Measurements from ENCODE around the gene CLCNKB. TPM values are rescaled to one million over a fixed set of nuclear protein-coding genes. Genes with fewer than 3 reads are reported as not detected.

CLCNKB gene
- total RNA-seq, 1 experiment from 2014 or later, result 0.81 TPM

DNA sequence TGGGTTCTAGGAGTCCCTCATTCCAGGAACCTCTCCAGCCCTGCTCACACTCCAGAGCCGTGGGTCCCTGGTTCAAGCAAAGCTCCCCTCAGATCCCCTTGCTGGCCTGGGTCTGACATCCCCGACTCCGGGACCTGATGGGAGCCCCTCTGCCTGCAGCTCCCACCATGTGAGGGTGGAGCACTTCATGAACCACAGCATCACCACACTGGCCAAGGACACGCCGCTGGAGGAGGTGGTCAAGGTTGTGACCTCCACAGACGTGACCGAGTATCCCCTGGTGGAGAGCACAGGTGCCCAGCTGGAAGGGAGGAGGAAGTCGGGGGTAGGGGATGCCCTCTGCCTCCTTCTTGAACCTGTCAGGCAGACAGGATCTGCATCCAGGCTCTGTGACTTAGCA, 12.0 kb upstream of the CLCNKB start:
- H3K4me2 ChIP-seq (ENCODE audit: low read length), result no peak overlapping the region
- no peaks in the 10 kb centered on the region for H3K27me3 ChIP-seq (ENCODE audit: insufficient read depth, low read length)
- H3K79me2 ChIP-seq (ENCODE audit: insufficient read depth, low read length), result no peaks in the 10 kb centered on the region
- BruUV-seq (replicated peaks), result no TSS peak
- no peak overlapping the region for H2AFZ ChIP-seq (ENCODE audit: low read depth, low read length, poor library complexity, severe bottlenecking)
- TF ChIP-seq RAD21 (IDR thresholded peaks at IDR 0.05; ENCODE audit: low read depth) (no peak), CEBPB (IDR thresholded peaks at IDR 0.05; ENCODE audit: low read depth) (no peak), SRF (IDR thresholded peaks at IDR 0.05; ENCODE audit: low read depth) (no peak), ZFX (IDR thresholded peaks at IDR 0.05) (no peak), ELF1 (IDR thresholded peaks at IDR 0.05; ENCODE audit: borderline replicate concordance, low read depth) (no peak), FOSL1 (IDR thresholded peaks at IDR 0.05; ENCODE audit: low read depth) (no peak), ZNF274 (IDR thresholded peaks at IDR 0.05; ENCODE audit: low read depth, low read length) (no peak), SIN3A (IDR thresholded peaks at IDR 0.05; ENCODE audit: low read depth) (no peak), JUND (IDR thresholded peaks at IDR 0.05) (no peak), CBX3 (IDR thresholded peaks at IDR 0.05; ENCODE audit: low read depth) (no peak), POLR2AphosphoS5 (IDR thresholded peaks at IDR 0.05; ENCODE audit: low read depth, low read length) (no peak), SP1 (IDR thresholded peaks at IDR 0.05; ENCODE audit: low read depth) (no peak), POLR2A (IDR thresholded peaks at IDR 0.05; ENCODE audit: borderline replicate concordance, extremely low read depth, insufficient read depth, insufficient read length) (no peak), TCF7L2 (IDR thresholded peaks at IDR 0.05; ENCODE audit: borderline replicate concordance, extremely low read depth, insufficient read depth, insufficient read length) (no peak), EGR1 (IDR thresholded peaks at IDR 0.05; ENCODE audit: low read depth) (no peak), YY1 (IDR thresholded peaks at IDR 0.05; ENCODE audit: extremely low read depth, insufficient replicate concordance, low read depth, low read length) (no peak)
- TF ChIP-seq, protein P1, sequence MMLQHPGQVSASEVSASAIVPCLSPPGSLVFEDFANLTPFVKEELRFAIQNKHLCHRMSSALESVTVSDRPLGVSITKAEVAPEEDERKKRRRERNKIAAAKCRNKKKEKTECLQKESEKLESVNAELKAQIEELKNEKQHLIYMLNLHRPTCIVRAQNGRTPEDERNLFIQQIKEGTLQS (IDR thresholded peaks at IDR 0.05), result no peak
- TF ChIP-seq, protein P2, sequence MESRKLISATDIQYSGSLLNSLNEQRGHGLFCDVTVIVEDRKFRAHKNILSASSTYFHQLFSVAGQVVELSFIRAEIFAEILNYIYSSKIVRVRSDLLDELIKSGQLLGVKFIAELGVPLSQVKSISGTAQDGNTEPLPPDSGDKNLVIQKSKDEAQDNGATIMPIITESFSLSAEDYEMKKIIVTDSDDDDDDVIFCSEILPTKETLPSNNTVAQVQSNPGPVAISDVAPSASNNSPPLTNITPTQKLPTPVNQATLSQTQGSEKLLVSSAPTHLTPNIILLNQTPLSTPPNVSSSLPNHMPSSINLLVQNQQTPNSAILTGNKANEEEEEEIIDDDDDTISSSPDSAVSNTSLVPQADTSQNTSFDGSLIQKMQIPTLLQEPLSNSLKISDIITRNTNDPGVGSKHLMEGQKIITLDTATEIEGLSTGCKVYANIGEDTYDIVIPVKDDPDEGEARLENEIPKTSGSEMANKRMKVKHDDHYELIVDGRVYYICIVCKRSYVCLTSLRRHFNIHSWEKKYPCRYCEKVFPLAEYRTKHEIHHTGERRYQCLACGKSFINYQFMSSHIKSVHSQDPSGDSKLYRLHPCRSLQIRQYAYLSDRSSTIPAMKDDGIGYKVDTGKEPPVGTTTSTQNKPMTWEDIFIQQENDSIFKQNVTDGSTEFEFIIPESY (IDR thresholded peaks at IDR 0.05; ENCODE audit: extremely low read depth, insufficient replicate concordance, low read length), result no peak
- TF ChIP-seq, protein P3, sequence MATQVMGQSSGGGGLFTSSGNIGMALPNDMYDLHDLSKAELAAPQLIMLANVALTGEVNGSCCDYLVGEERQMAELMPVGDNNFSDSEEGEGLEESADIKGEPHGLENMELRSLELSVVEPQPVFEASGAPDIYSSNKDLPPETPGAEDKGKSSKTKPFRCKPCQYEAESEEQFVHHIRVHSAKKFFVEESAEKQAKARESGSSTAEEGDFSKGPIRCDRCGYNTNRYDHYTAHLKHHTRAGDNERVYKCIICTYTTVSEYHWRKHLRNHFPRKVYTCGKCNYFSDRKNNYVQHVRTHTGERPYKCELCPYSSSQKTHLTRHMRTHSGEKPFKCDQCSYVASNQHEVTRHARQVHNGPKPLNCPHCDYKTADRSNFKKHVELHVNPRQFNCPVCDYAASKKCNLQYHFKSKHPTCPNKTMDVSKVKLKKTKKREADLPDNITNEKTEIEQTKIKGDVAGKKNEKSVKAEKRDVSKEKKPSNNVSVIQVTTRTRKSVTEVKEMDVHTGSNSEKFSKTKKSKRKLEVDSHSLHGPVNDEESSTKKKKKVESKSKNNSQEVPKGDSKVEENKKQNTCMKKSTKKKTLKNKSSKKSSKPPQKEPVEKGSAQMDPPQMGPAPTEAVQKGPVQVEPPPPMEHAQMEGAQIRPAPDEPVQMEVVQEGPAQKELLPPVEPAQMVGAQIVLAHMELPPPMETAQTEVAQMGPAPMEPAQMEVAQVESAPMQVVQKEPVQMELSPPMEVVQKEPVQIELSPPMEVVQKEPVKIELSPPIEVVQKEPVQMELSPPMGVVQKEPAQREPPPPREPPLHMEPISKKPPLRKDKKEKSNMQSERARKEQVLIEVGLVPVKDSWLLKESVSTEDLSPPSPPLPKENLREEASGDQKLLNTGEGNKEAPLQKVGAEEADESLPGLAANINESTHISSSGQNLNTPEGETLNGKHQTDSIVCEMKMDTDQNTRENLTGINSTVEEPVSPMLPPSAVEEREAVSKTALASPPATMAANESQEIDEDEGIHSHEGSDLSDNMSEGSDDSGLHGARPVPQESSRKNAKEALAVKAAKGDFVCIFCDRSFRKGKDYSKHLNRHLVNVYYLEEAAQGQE (IDR thresholded peaks at IDR 0.05; ENCODE audit: low read depth), result no peak
- TF ChIP-seq, protein P4, sequence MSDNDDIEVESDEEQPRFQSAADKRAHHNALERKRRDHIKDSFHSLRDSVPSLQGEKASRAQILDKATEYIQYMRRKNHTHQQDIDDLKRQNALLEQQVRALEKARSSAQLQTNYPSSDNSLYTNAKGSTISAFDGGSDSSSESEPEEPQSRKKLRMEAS (IDR thresholded peaks at IDR 0.05), result no peak
- no peaks in the 10 kb centered on the region for H4K20me1 ChIP-seq (ENCODE audit: insufficient read depth)
- ChIA-PET RAD21 (ENCODE audit: low non-redundant PET in 1 of 2, low total read pairs in 2 of 2, uncharacterized antibody in 2 of 2, unreplicated experiment in 2 of 2) (no interaction called here), CTCF (no interaction called here), POLR2A (no interaction called here)
- intact Hi-C loops (cut with micrococcal nuclease), result no loop called here
- H3K9me3 ChIP-seq (ENCODE audit: control insufficient read depth in 1 of 2, insufficient read depth in 1 of 2, low read depth in 1 of 2, low read length in 2 of 2), result no peaks in the 10 kb centered on the region
- H3K36me3 ChIP-seq (ENCODE audit: control insufficient read depth in 1 of 2, insufficient read depth in 2 of 2, low read length in 2 of 2), result no peaks in the 10 kb centered on the region
- H3K9ac ChIP-seq (ENCODE audit: low read length), result no peak overlapping the region
- no peak for DNase-seq (ENCODE audit: low read depth, low spot score)
- no peak for ATAC-seq
- no peak overlapping the region for H3K27ac ChIP-seq (ENCODE audit: low read depth, low read length)
- H3K4me1 ChIP-seq (ENCODE audit: control insufficient read depth in 1 of 2, insufficient read depth in 2 of 2, low read length in 2 of 2), result peaks cover 2 to 18% of the 10 kb centered on the region in 2 experiments; a peak in 3 of 4 replicates
- H3K4me3 ChIP-seq (replicated peaks in 1 of 2; ENCODE audit: low read depth in 1 of 2, low read length in 2 of 2), result no peak overlapping the region
- H3K9me2 ChIP-seq (ENCODE audit: insufficient read depth), result no peaks in the 10 kb centered on the region

Measured in HCT116 (cell line).